Thyroid gland (tissue), 4 donors: ENCODE measurements around the gene ATP2B1. TPM values are rescaled to one million over a fixed set of nuclear protein-coding genes. Genes with fewer than 3 reads are reported as not detected.

Experiments
- DNase-seq, 2 donors: peaks; one replicate each; pipeline ENCODE4 v3.0.0-alpha.2; 2019
- H3K27ac ChIP-seq, 3 donors: fragments of 200-600 bp; sonication (generic); 1 replicate in 2 of 3; 2 replicates in 1 of 3; pipeline ENCODE4 v1.5.1; 2016 to 2019; ENCODE audit warnings: mild to moderate bottlenecking in 1 of 3, moderate library complexity in 1 of 3
- H3K27me3 ChIP-seq: fragments of 200-600 bp; sonication (generic); one replicate; pipeline ENCODE4 v1.5.1; 2019
- H3K36me3 ChIP-seq, 2 donors: fragments of 200-600 bp; sonication (generic); one replicate each; pipeline ENCODE4 v1.5.1; 2016 to 2019
- H3K4me1 ChIP-seq, 2 donors: fragments of 200-600 bp; sonication (generic); one replicate each; pipeline ENCODE4 v1.5.1; 2017 to 2019
- H3K4me3 ChIP-seq, 3 donors: fragments of 200-600 bp; sonication (generic); replicated peaks in 1 of 3; 1 replicate in 2 of 3; 2 replicates in 1 of 3; pipeline ENCODE4 v1.5.1; 2016; ENCODE audit warnings: mild to moderate bottlenecking in 1 of 3
- H3K9me3 ChIP-seq: fragments of 200-600 bp; sonication (generic); one replicate; pipeline ENCODE4 v1.5.1; 2017
- POLR2A ChIP-seq, 2 donors: fragments of 450-650 bp; IDR thresholded peaks; one replicate each; pipeline ENCODE4 v1.6.1; 2017; ENCODE audit warnings: antibody characterized with exemption in 2 of 2, mild to moderate bottlenecking in 2 of 2, moderate library complexity in 1 of 2
- WGBS, 2 donors: methylation state at CpG; one replicate each; pipeline ENCODE4 v1.1.5; 2017; 5-methylcytosine and 5-hydroxymethylcytosine counted together
- intact Hi-C: fragments of 100-400 bp; cut with DNase I; formaldehyde crosslinking; loops from one replicate; pipeline ENCODE4 v1.15.1; 2023
- total RNA-seq, 4 donors: library from RNA; depleted of rRNA; stranded (reverse); fragments of >200 nt; gene quantifications; one replicate each; pipeline ENCODE4 v1.2.3, GENCODE V29; 2016
- TF ChIP-seq, protein P1 (sequence below), 6 experiments: fragments of 200-600 bp in 3 of 6; fragments of 450-650 bp in 3 of 6; sonication (generic) in 3 of 6; IDR thresholded peaks; one replicate each; pipeline ENCODE4 v1.5.1; 2016 to 2019; ENCODE audit warnings: antibody characterized with exemption in 6 of 6, mild to moderate bottlenecking in 2 of 6, inconsistent platforms in 1 of 6, moderate library complexity in 1 of 6

The ATP2B1 gene
- total RNA-seq, 4 donors from 2014 or later, result 34.5 to 66.0 (median 44.4) TPM

GRCh38 chr12:89634508-89634907 lies 74.1 kb downstream of the ATP2B1 start:
- 97 to 98% methylated on average over 3 of the region's 3 CpGs for WGBS, 2 donors
- Histone ChIP-seq H3K4me3 (no peak overlapping the region), H3K36me3 (peaks cover 0 to 4% of the 10 kb centered on the region in 2 donors), H3K9me3 (no peaks in the 10 kb centered on the region), H3K4me1 (no peaks in the 10 kb centered on the region), H3K27ac (no peak overlapping the region), H3K27me3 (no peaks in the 10 kb centered on the region)
- intact Hi-C loops, result no loop called here
- TF ChIP-seq, protein P1, sequence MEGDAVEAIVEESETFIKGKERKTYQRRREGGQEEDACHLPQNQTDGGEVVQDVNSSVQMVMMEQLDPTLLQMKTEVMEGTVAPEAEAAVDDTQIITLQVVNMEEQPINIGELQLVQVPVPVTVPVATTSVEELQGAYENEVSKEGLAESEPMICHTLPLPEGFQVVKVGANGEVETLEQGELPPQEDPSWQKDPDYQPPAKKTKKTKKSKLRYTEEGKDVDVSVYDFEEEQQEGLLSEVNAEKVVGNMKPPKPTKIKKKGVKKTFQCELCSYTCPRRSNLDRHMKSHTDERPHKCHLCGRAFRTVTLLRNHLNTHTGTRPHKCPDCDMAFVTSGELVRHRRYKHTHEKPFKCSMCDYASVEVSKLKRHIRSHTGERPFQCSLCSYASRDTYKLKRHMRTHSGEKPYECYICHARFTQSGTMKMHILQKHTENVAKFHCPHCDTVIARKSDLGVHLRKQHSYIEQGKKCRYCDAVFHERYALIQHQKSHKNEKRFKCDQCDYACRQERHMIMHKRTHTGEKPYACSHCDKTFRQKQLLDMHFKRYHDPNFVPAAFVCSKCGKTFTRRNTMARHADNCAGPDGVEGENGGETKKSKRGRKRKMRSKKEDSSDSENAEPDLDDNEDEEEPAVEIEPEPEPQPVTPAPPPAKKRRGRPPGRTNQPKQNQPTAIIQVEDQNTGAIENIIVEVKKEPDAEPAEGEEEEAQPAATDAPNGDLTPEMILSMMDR (IDR thresholded peaks at IDR 0.05), result no peak
- no peak for TF ChIP-seq POLR2A (IDR thresholded peaks at IDR 0.05)
- no peak for DNase-seq

- 95 to 96% methylated on average over 1 of the region's 1 CpG for WGBS, 2 donors
- Histone ChIP-seq H3K9me3 (no peaks in the 10 kb centered on the region), H3K4me1 (no peaks in the 10 kb centered on the region), H3K27me3 (no peaks in the 10 kb centered on the region), H3K27ac (no peak overlapping the region), H3K4me3 (no peak overlapping the region), H3K36me3 (peaks cover 0 to 8% of the 10 kb centered on the region in 2 donors)
- intact Hi-C loops, result no loop called here
- TF ChIP-seq POLR2A (IDR thresholded peaks at IDR 0.05), result no peak
- TF ChIP-seq, protein P1 (IDR thresholded peaks at IDR 0.05), result no peak
- no peak for DNase-seq
Observed at GRCh38 chr12:89632778-89633177, 75.9 kb downstream of the ATP2B1 start.

GRCh38 chr12:89622115-89622514 lies 86.5 kb downstream of the ATP2B1 start:
- no peak for DNase-seq
- Histone ChIP-seq H3K27ac (no peak overlapping the region), H3K27me3 (no peaks in the 10 kb centered on the region), H3K4me1 (no peaks in the 10 kb centered on the region), H3K9me3 (no peaks in the 10 kb centered on the region), H3K4me3 (no peak overlapping the region), H3K36me3 (no peaks in the 10 kb centered on the region)
- TF ChIP-seq, protein P1 (IDR thresholded peaks at IDR 0.05), result no peak
- no peak for TF ChIP-seq POLR2A (IDR thresholded peaks at IDR 0.05)
- intact Hi-C loops, result no loop called here

- intact Hi-C loops, result no loop called here
- Histone ChIP-seq H3K27ac (no peak overlapping the region), H3K36me3 (no peaks in the 10 kb centered on the region), H3K9me3 (no peaks in the 10 kb centered on the region), H3K27me3 (no peaks in the 10 kb centered on the region), H3K4me1 (no peaks in the 10 kb centered on the region), H3K4me3 (no peak overlapping the region)
- 90 to 91% methylated on average over 1 of the region's 1 CpG for WGBS, 2 donors
- no peak for DNase-seq
- TF ChIP-seq, protein P1 (IDR thresholded peaks at IDR 0.05), result no peak
- TF ChIP-seq POLR2A (IDR thresholded peaks at IDR 0.05), result no peak
Observed at GRCh38 chr12:89621521-89621920, 87.1 kb downstream of the ATP2B1 start.

- Histone ChIP-seq H3K4me1 (no peaks in the 10 kb centered on the region), H3K36me3 (no peaks in the 10 kb centered on the region), H3K27ac (no peak overlapping the region), H3K4me3 (no peak overlapping the region), H3K9me3 (no peaks in the 10 kb centered on the region), H3K27me3 (no peaks in the 10 kb centered on the region)
- intact Hi-C loops, result no loop called here
- 94 to 98% methylated on average over 2 of the region's 2 CpGs for WGBS, 2 donors
- TF ChIP-seq POLR2A (IDR thresholded peaks at IDR 0.05), result no peak
- TF ChIP-seq, protein P1 (IDR thresholded peaks at IDR 0.05), result no peak
- no peak for DNase-seq
Observed at GRCh38 chr12:89619764-89620163, 88.9 kb downstream of the ATP2B1 start.
